ENCODE measurements around the gene PSMD10. TPM values are rescaled to one million over a fixed set of nuclear protein-coding genes. Genes with fewer than 3 reads are reported as not detected.
A peak's percentile ranks its signal among the peaks of the same experiment; 100 is the strongest.

The PSMD10 gene
- 10 to 100 TPM; 35.9 to 39.4 TPM for polyA plus RNA-seq

GRCh38 chrX:108091264-108091877 is at the start of gene PSMD10, which contains the start of gene ATG4A:
Gene PSMD10 (minus strand): TSS chrX:108091542. CDS start chrX:108091520, 22 bp downstream.
Gene ATG4A (plus strand): TSS chrX:108091778. CDS start chrX:108091827, 49 bp downstream.
- Histone ChIP-seq H3K36me3 (ENCODE audit: control insufficient read depth in 2 of 2, insufficient read depth in 2 of 2, low read length in 1 of 2) (no peaks in the 10 kb centered on the region), H3K27ac (ENCODE audit: low read depth in 2 of 2, low read length in 1 of 2) (peak within 1 kb of the TSS; percentile 87 to 89), H3K9me3 (ENCODE audit: control insufficient read depth in 2 of 2, insufficient read depth in 1 of 2, low read depth in 1 of 2, low read length in 1 of 2) (no peaks in the 10 kb centered on the region), H3K4me3 (ENCODE audit: low read depth in 1 of 2, low read length in 2 of 2) (peak within 1 kb of the TSS; percentile 63 to 76), H3K4me1 (ENCODE audit: control insufficient read depth in 2 of 2, insufficient read depth in 2 of 2, low read length in 1 of 2) (no peaks in the 10 kb centered on the region), H3K27me3 (ENCODE audit: control insufficient read depth in 1 of 2, insufficient read depth in 2 of 2, low read length in 2 of 2) (peaks cover 0 to 3% of the 10 kb centered on the region in 2 donors)
- whole genome bisulfite sequencing, 2 donors: 0 to 37% methylated on average over 47 of the region's 47 CpGs

- Histone ChIP-seq H3K36me3 (ENCODE audit: control insufficient read depth in 2 of 2, insufficient read depth in 2 of 2, low read length in 1 of 2) (peaks cover 3 to 9% of the 10 kb centered on the region in 2 donors), H3K27ac (ENCODE audit: low read depth in 2 of 2, low read length in 1 of 2) (no peak overlapping the region), H3K27me3 (ENCODE audit: control insufficient read depth in 1 of 2, insufficient read depth in 2 of 2, low read length in 2 of 2) (no peaks in the 10 kb centered on the region), H3K4me3 (ENCODE audit: low read depth in 1 of 2, low read length in 2 of 2) (no peak overlapping the region), H3K4me1 (ENCODE audit: control insufficient read depth in 2 of 2, insufficient read depth in 2 of 2, low read length in 1 of 2) (peaks cover 0 to 2% of the 10 kb centered on the region in 2 donors), H3K9me3 (ENCODE audit: control insufficient read depth in 2 of 2, insufficient read depth in 1 of 2, low read depth in 1 of 2, low read length in 1 of 2) (no peaks in the 10 kb centered on the region)
- 68 to 87% methylated on average over 7 of the region's 7 CpGs for WGBS, 2 donors
Measured at GRCh38 chrX:108138814-108139702, 47.7 kb upstream of the PSMD10 start.

- Histone ChIP-seq H3K4me1 (ENCODE audit: control insufficient read depth in 2 of 2, insufficient read depth in 2 of 2, low read length in 1 of 2) (peaks cover 0 to 2% of the 10 kb centered on the region in 2 donors), H3K36me3 (ENCODE audit: control insufficient read depth in 2 of 2, insufficient read depth in 2 of 2, low read length in 1 of 2) (peaks cover 3 to 9% of the 10 kb centered on the region in 2 donors), H3K4me3 (ENCODE audit: low read depth in 1 of 2, low read length in 2 of 2) (no peak overlapping the region), H3K27me3 (ENCODE audit: control insufficient read depth in 1 of 2, insufficient read depth in 2 of 2, low read length in 2 of 2) (peaks cover 0 to 6% of the 10 kb centered on the region in 2 donors), H3K27ac (ENCODE audit: low read depth in 2 of 2, low read length in 1 of 2) (no peak overlapping the region), H3K9me3 (ENCODE audit: control insufficient read depth in 2 of 2, insufficient read depth in 1 of 2, low read depth in 1 of 2, low read length in 1 of 2) (no peaks in the 10 kb centered on the region)
- WGBS, 2 donors: 42 to 82% methylated on average over 1 of the region's 1 CpG
Measured at GRCh38 chrX:108134724-108135123, 43.4 kb upstream of the PSMD10 start.

- peaks cover 0 to 3% of the 10 kb centered on the region in 2 donors for H3K36me3 ChIP-seq (ENCODE audit: control insufficient read depth in 2 of 2, insufficient read depth in 2 of 2, low read length in 1 of 2)
- 77 to 83% methylated on average over 2 of the region's 2 CpGs for whole genome bisulfite sequencing, 2 donors
- H3K27me3 ChIP-seq (ENCODE audit: control insufficient read depth in 1 of 2, insufficient read depth in 2 of 2, low read length in 2 of 2): peaks cover 0 to 6% of the 10 kb centered on the region in 2 donors
- peaks cover 0 to 2% of the 10 kb centered on the region in 2 donors for H3K4me1 ChIP-seq (ENCODE audit: control insufficient read depth in 2 of 2, insufficient read depth in 2 of 2, low read length in 1 of 2)
- no peak overlapping the region for H3K27ac ChIP-seq (ENCODE audit: low read depth in 2 of 2, low read length in 1 of 2)
- no peaks in the 10 kb centered on the region for H3K9me3 ChIP-seq (ENCODE audit: control insufficient read depth in 2 of 2, insufficient read depth in 1 of 2, low read depth in 1 of 2, low read length in 1 of 2)
- no peak overlapping the region for H3K4me3 ChIP-seq (ENCODE audit: low read depth in 1 of 2, low read length in 2 of 2)
Measured at GRCh38 chrX:108132876-108133275, 41.5 kb upstream of the PSMD10 start.

GRCh38 chrX:108132034-108132433 is 40.7 kb upstream of the PSMD10 start:
- no peaks in the 10 kb centered on the region for H3K4me1 ChIP-seq (ENCODE audit: control insufficient read depth in 2 of 2, insufficient read depth in 2 of 2, low read length in 1 of 2)
- peaks cover 0 to 6% of the 10 kb centered on the region in 2 donors for H3K27me3 ChIP-seq (ENCODE audit: control insufficient read depth in 1 of 2, insufficient read depth in 2 of 2, low read length in 2 of 2)
- WGBS, 2 donors: 86 to 90% methylated on average over 8 of the region's 8 CpGs
- peaks cover 0 to 1% of the 10 kb centered on the region in 2 donors for H3K36me3 ChIP-seq (ENCODE audit: control insufficient read depth in 2 of 2, insufficient read depth in 2 of 2, low read length in 1 of 2)
- H3K9me3 ChIP-seq (ENCODE audit: control insufficient read depth in 2 of 2, insufficient read depth in 1 of 2, low read depth in 1 of 2, low read length in 1 of 2): no peaks in the 10 kb centered on the region
- H3K4me3 ChIP-seq (ENCODE audit: low read depth in 1 of 2, low read length in 2 of 2): no peak overlapping the region
- H3K27ac ChIP-seq (ENCODE audit: low read depth in 2 of 2, low read length in 1 of 2): no peak overlapping the region

GRCh38 chrX:108131471-108131870 is 40.1 kb upstream of the PSMD10 start:
- WGBS, 2 donors: 56 to 62% methylated on average over 2 of the region's 2 CpGs
- Histone ChIP-seq H3K4me1 (ENCODE audit: control insufficient read depth in 2 of 2, insufficient read depth in 2 of 2, low read length in 1 of 2) (no peaks in the 10 kb centered on the region), H3K36me3 (ENCODE audit: control insufficient read depth in 2 of 2, insufficient read depth in 2 of 2, low read length in 1 of 2) (no peaks in the 10 kb centered on the region), H3K4me3 (ENCODE audit: low read depth in 1 of 2, low read length in 2 of 2) (no peak overlapping the region), H3K27me3 (ENCODE audit: control insufficient read depth in 1 of 2, insufficient read depth in 2 of 2, low read length in 2 of 2) (peaks cover 0 to 6% of the 10 kb centered on the region in 2 donors), H3K27ac (ENCODE audit: low read depth in 2 of 2, low read length in 1 of 2) (no peak overlapping the region), H3K9me3 (ENCODE audit: control insufficient read depth in 2 of 2, insufficient read depth in 1 of 2, low read depth in 1 of 2, low read length in 1 of 2) (no peaks in the 10 kb centered on the region)

GRCh38 chrX:108130889-108131288 is 39.5 kb upstream of the PSMD10 start:
- Histone ChIP-seq H3K9me3 (ENCODE audit: control insufficient read depth in 2 of 2, insufficient read depth in 1 of 2, low read depth in 1 of 2, low read length in 1 of 2) (no peaks in the 10 kb centered on the region), H3K4me1 (ENCODE audit: control insufficient read depth in 2 of 2, insufficient read depth in 2 of 2, low read length in 1 of 2) (no peaks in the 10 kb centered on the region), H3K27me3 (ENCODE audit: control insufficient read depth in 1 of 2, insufficient read depth in 2 of 2, low read length in 2 of 2) (peaks cover 0 to 6% of the 10 kb centered on the region in 2 donors), H3K27ac (ENCODE audit: low read depth in 2 of 2, low read length in 1 of 2) (peak overlapping the region in 1 of 2 donors; percentile 30), H3K4me3 (ENCODE audit: low read depth in 1 of 2, low read length in 2 of 2) (no peak overlapping the region), H3K36me3 (ENCODE audit: control insufficient read depth in 2 of 2, insufficient read depth in 2 of 2, low read length in 1 of 2) (no peaks in the 10 kb centered on the region)
- 76 to 94% methylated on average over 1 of the region's 1 CpG for WGBS, 2 donors

GRCh38 chrX:108127152-108127551 is 35.8 kb upstream of the PSMD10 start:
- no peaks in the 10 kb centered on the region for H3K4me1 ChIP-seq (ENCODE audit: control insufficient read depth in 2 of 2, insufficient read depth in 2 of 2, low read length in 1 of 2)
- H3K4me3 ChIP-seq (ENCODE audit: low read depth in 1 of 2, low read length in 2 of 2): no peak overlapping the region
- H3K9me3 ChIP-seq (ENCODE audit: control insufficient read depth in 2 of 2, insufficient read depth in 1 of 2, low read depth in 1 of 2, low read length in 1 of 2): no peaks in the 10 kb centered on the region
- no peaks in the 10 kb centered on the region for H3K36me3 ChIP-seq (ENCODE audit: control insufficient read depth in 2 of 2, insufficient read depth in 2 of 2, low read length in 1 of 2)
- H3K27me3 ChIP-seq (ENCODE audit: control insufficient read depth in 1 of 2, insufficient read depth in 2 of 2, low read length in 2 of 2): peaks cover 0 to 6% of the 10 kb centered on the region in 2 donors
- WGBS, 2 donors: 75 to 82% methylated on average over 4 of the region's 4 CpGs
- no peak overlapping the region for H3K27ac ChIP-seq (ENCODE audit: low read depth in 2 of 2, low read length in 1 of 2)

GRCh38 chrX:108126661-108127060 is 35.3 kb upstream of the PSMD10 start:
- no peak overlapping the region for H3K27ac ChIP-seq (ENCODE audit: low read depth in 2 of 2, low read length in 1 of 2)
- H3K4me3 ChIP-seq (ENCODE audit: low read depth in 1 of 2, low read length in 2 of 2): no peak overlapping the region
- H3K27me3 ChIP-seq (ENCODE audit: control insufficient read depth in 1 of 2, insufficient read depth in 2 of 2, low read length in 2 of 2): peaks cover 0 to 6% of the 10 kb centered on the region in 2 donors
- no peaks in the 10 kb centered on the region for H3K4me1 ChIP-seq (ENCODE audit: control insufficient read depth in 2 of 2, insufficient read depth in 2 of 2, low read length in 1 of 2)
- no peaks in the 10 kb centered on the region for H3K9me3 ChIP-seq (ENCODE audit: control insufficient read depth in 2 of 2, insufficient read depth in 1 of 2, low read depth in 1 of 2, low read length in 1 of 2)
- 79 to 85% methylated on average over 2 of the region's 2 CpGs for WGBS, 2 donors
- no peaks in the 10 kb centered on the region for H3K36me3 ChIP-seq (ENCODE audit: control insufficient read depth in 2 of 2, insufficient read depth in 2 of 2, low read length in 1 of 2)
